Urothelium cell line (cell line): ENCODE measurements around the gene TBX3.
A peak's percentile ranks its signal among the peaks of the same experiment; 100 is the strongest.
"Not testable (repeated sequence)": the region's sequence is repeated elsewhere in the genome, so short reads cannot be mapped to it uniquely, and the experiment has no call there.

Source experiments
- DNase-seq: peaks from one replicate; pipeline ENCODE4 v3.0.0; 2011; ENCODE audit warnings: low spot score, mixed read lengths
- FAIRE-seq: peaks from 2 replicates; lab custom pipeline; 2011; peaks lifted over from hg19 to GRCh38; lab: Jason Lieb, UNC

TBX3 gene

GRCh38 chr12:114684098-114684869 lies at the start of gene TBX3:
Gene TBX3 (minus strand): TSS chr12:114684175. CDS start chr12:114683200, 975 bp downstream.
- peak; percentile 88 for DNase-seq
- FAIRE-seq = no peak

GRCh38 chr12:114732426-114733030 lies 48.6 kb upstream of the TBX3 start:
- DNase-seq = no peak
- no peak for FAIRE-seq

GRCh38 chr12:114729731-114730130 lies 45.8 kb upstream of the TBX3 start:
- DNase-seq = no peak
- FAIRE-seq = no peak

- DNase-seq (no peak), FAIRE-seq (no peak)
These were observed 42.2 kb upstream of the TBX3 start for GRCh38 chr12:114726092-114726710.

GRCh38 chr12:114722176-114722575 lies 38.2 kb upstream of the TBX3 start:
- DNase-seq, FAIRE-seq: not testable (repeated sequence)

- no peak for DNase-seq
- no peak for FAIRE-seq
These were observed 37.3 kb upstream of the TBX3 start for GRCh38 chr12:114721266-114721665.

- no peak for FAIRE-seq
- no peak for DNase-seq
These were observed 29.7 kb upstream of the TBX3 start for GRCh38 chr12:114713466-114714215.

- no peak for FAIRE-seq
- DNase-seq = no peak
These were observed 27.7 kb upstream of the TBX3 start for GRCh38 chr12:114711689-114712152.

- FAIRE-seq (no peak), DNase-seq (no peak)
These were observed 26.2 kb upstream of the TBX3 start for GRCh38 chr12:114710151-114710550.

GRCh38 chr12:114709112-114709511 lies 25.1 kb upstream of the TBX3 start:
- DNase-seq (no peak), FAIRE-seq (no peak)

GRCh38 chr12:114708598-114708997 lies 24.6 kb upstream of the TBX3 start:
- FAIRE-seq, DNase-seq: not testable (repeated sequence)

GRCh38 chr12:114704096-114704495 lies 20.1 kb upstream of the TBX3 start:
- FAIRE-seq (no peak), DNase-seq (no peak)

- FAIRE-seq (no peak), DNase-seq (no peak)
These were observed 19.1 kb upstream of the TBX3 start for GRCh38 chr12:114703060-114703493.

- FAIRE-seq (no peak), DNase-seq (no peak)
These were observed 18.5 kb upstream of the TBX3 start for GRCh38 chr12:114702462-114702861.

- no peak for DNase-seq
- FAIRE-seq = no peak
These were observed 17.6 kb upstream of the TBX3 start for GRCh38 chr12:114701553-114701952.

GRCh38 chr12:114701104-114701414 lies 17.1 kb upstream of the TBX3 start:
- DNase-seq = no peak
- FAIRE-seq = no peak

- no peak for FAIRE-seq
- DNase-seq = no peak
These were observed 16.6 kb upstream of the TBX3 start for GRCh38 chr12:114700392-114701103.

GRCh38 chr12:114698566-114699163 lies 14.7 kb upstream of the TBX3 start:
- DNase-seq (no peak), FAIRE-seq (no peak)

GRCh38 chr12:114697741-114698565 lies 14.0 kb upstream of the TBX3 start:
- FAIRE-seq (no peak), DNase-seq (no peak)
